Thyroid gland (tissue), 4 donors: ENCODE results near the gene TNFRSF17. TPM values are rescaled to one million over a fixed set of nuclear protein-coding genes. Genes with fewer than 3 reads are reported as not detected.

Experiments
- DNase-seq, 2 donors: peaks; one replicate each; pipeline ENCODE4 v3.0.0-alpha.2; 2019
- H3K27ac ChIP-seq, 3 donors: fragments of 200-600 bp; sonication (generic); 1 replicate in 2 of 3; 2 replicates in 1 of 3; pipeline ENCODE4 v1.5.1; 2016 to 2019; ENCODE audit warnings: mild to moderate bottlenecking in 1 of 3, moderate library complexity in 1 of 3
- H3K27me3 ChIP-seq: fragments of 200-600 bp; sonication (generic); one replicate; pipeline ENCODE4 v1.5.1; 2019
- H3K36me3 ChIP-seq, 2 donors: fragments of 200-600 bp; sonication (generic); one replicate each; pipeline ENCODE4 v1.5.1; 2016 to 2019
- H3K4me1 ChIP-seq, 2 donors: fragments of 200-600 bp; sonication (generic); one replicate each; pipeline ENCODE4 v1.5.1; 2017 to 2019
- H3K4me3 ChIP-seq, 3 donors: fragments of 200-600 bp; sonication (generic); replicated peaks in 1 of 3; 1 replicate in 2 of 3; 2 replicates in 1 of 3; pipeline ENCODE4 v1.5.1; 2016; ENCODE audit warnings: mild to moderate bottlenecking in 1 of 3
- H3K9me3 ChIP-seq: fragments of 200-600 bp; sonication (generic); one replicate; pipeline ENCODE4 v1.5.1; 2017
- POLR2A ChIP-seq, 2 donors: fragments of 450-650 bp; IDR thresholded peaks; one replicate each; pipeline ENCODE4 v1.6.1; 2017; ENCODE audit warnings: antibody characterized with exemption in 2 of 2, mild to moderate bottlenecking in 2 of 2, moderate library complexity in 1 of 2
- WGBS, 2 donors: methylation state at CpG; one replicate each; pipeline ENCODE4 v1.1.5; 2017; 5-methylcytosine and 5-hydroxymethylcytosine counted together
- intact Hi-C: fragments of 100-400 bp; cut with DNase I; formaldehyde crosslinking; loops from one replicate; pipeline ENCODE4 v1.15.1; 2023
- total RNA-seq, 4 donors: library from RNA; depleted of rRNA; stranded (reverse); fragments of >200 nt; gene quantifications; one replicate each; pipeline ENCODE4 v1.2.3, GENCODE V29; 2016
- TF ChIP-seq, protein P1 (sequence below), 6 experiments: fragments of 200-600 bp in 3 of 6; fragments of 450-650 bp in 3 of 6; sonication (generic) in 3 of 6; IDR thresholded peaks; one replicate each; pipeline ENCODE4 v1.5.1; 2016 to 2019; ENCODE audit warnings: antibody characterized with exemption in 6 of 6, mild to moderate bottlenecking in 2 of 6, inconsistent platforms in 1 of 6, moderate library complexity in 1 of 6

TNFRSF17 gene
- total RNA-seq, 4 donors from 2014 or later: 0.67 TPM; not detected in 3

GRCh38 chr16:11990702-11991390 lies 25.8 kb downstream of the TNFRSF17 start:
- Histone ChIP-seq H3K27ac (no peak overlapping the region), H3K36me3 (no peaks in the 10 kb centered on the region), H3K4me1 (peaks cover 5 to 13% of the 10 kb centered on the region in 2 donors), H3K27me3 (no peaks in the 10 kb centered on the region), H3K9me3 (no peaks in the 10 kb centered on the region), H3K4me3 (no peak overlapping the region)
- TF ChIP-seq, protein P1, sequence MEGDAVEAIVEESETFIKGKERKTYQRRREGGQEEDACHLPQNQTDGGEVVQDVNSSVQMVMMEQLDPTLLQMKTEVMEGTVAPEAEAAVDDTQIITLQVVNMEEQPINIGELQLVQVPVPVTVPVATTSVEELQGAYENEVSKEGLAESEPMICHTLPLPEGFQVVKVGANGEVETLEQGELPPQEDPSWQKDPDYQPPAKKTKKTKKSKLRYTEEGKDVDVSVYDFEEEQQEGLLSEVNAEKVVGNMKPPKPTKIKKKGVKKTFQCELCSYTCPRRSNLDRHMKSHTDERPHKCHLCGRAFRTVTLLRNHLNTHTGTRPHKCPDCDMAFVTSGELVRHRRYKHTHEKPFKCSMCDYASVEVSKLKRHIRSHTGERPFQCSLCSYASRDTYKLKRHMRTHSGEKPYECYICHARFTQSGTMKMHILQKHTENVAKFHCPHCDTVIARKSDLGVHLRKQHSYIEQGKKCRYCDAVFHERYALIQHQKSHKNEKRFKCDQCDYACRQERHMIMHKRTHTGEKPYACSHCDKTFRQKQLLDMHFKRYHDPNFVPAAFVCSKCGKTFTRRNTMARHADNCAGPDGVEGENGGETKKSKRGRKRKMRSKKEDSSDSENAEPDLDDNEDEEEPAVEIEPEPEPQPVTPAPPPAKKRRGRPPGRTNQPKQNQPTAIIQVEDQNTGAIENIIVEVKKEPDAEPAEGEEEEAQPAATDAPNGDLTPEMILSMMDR (IDR thresholded peaks at IDR 0.05): no peak
- no peak for TF ChIP-seq POLR2A (IDR thresholded peaks at IDR 0.05)
- no peak for DNase-seq
- 94 to 95% methylated on average over 11 of the region's 11 CpGs for WGBS, 2 donors
- intact Hi-C loops: no loop called here

DNA sequence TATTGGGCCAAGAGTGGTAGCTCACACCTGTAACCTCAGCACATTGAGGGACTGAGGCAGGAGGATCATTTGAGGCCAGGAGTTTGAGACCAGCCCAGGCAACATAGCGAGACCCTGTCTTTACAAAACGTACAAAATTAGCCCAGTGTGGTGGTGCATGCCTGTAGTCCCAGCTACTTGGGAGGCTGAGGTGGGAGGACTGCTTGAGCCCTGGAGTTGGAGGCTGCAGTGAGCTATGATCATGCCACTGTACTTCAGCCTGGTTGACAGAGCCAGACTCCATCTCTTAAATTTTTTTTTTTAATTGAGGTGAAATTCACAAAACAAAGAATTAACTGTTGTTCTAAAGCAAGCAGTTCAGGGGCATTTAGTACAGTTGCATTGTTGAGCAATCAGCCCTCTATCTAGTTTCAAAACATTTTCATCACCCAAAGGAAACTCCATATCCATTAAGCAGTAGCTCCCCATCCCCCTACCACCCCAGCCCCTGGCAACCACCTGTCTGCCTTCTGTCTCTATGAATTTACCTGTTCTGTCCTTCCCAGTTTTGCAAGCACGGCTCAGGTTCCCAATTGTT lies 27.1 kb downstream of the TNFRSF17 start:
- no peak for DNase-seq
- no peaks in the 10 kb centered on the region for H3K36me3 ChIP-seq
- peaks cover 5 to 13% of the 10 kb centered on the region in 2 donors for H3K4me1 ChIP-seq
- intact Hi-C loops: no loop called here
- no peak for TF ChIP-seq POLR2A (IDR thresholded peaks at IDR 0.05)
- TF ChIP-seq, protein P1 (IDR thresholded peaks at IDR 0.05): no peak
- WGBS, 2 donors: 83 to 95% methylated on average over 3 of the region's 3 CpGs
- H3K27ac ChIP-seq: no peak overlapping the region
- H3K4me3 ChIP-seq: no peak overlapping the region
- no peaks in the 10 kb centered on the region for H3K9me3 ChIP-seq
- no peaks in the 10 kb centered on the region for H3K27me3 ChIP-seq

- 93 to 94% methylated on average over 16 of the region's 16 CpGs for WGBS, 2 donors
- intact Hi-C loops: no loop called here
- H3K36me3 ChIP-seq: no peaks in the 10 kb centered on the region
- no peaks in the 10 kb centered on the region for H3K27me3 ChIP-seq
- peaks cover 5 to 13% of the 10 kb centered on the region in 2 donors for H3K4me1 ChIP-seq
- no peak for DNase-seq
- H3K9me3 ChIP-seq: no peaks in the 10 kb centered on the region
- no peak overlapping the region for H3K27ac ChIP-seq
- H3K4me3 ChIP-seq: no peak overlapping the region
- TF ChIP-seq, protein P1 (IDR thresholded peaks at IDR 0.05): no peak
- TF ChIP-seq POLR2A (IDR thresholded peaks at IDR 0.05): no peak
These were observed 27.8 kb downstream of the TNFRSF17 start for GRCh38 chr16:11992586-11993524.

DNA sequence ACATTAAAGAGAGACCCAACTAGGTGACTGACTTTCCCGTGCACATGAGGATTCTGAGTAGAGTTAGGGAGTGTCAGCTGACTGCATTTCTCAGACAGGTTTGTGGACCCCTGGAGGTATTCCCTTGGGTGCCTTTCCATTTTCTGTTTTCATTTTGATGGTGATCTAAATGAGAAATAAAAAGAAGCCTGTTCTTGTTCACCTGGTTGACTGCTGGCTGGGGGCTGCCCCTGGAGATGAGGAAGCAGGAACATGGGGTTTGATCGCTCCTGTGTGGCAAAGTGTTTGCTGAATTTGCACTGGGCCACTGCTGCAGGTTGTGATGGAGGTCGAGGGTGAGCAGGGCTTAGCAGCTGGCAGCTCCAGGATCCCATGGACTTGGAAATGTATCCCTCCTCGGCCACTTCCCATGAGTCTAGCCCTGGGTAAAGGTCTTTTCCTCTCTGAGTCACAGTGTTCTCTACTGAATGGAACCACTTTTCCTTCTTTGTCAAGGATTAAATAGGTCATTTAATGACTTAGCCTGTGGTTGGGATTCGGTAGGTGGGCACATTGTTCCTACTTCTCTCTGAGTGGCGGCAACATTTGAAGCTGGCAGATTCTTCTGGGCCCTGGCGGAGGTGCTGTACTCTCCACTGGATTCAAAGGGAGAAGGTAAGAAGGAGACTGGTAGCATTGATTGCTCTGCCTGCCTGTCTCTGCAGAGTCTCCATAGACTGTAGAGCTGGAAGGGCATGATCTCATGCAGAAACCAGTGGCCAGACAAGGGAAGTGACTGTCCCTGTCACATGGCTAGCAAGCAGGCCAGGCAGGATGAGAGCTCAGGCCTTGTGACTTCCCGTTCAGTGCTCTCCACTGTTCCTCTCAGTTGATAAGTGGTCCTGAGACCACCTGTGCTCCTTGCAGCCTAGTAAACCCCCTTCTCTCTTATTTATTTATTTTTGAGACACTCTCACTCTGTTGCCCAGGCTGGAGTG lies 29.4 kb downstream of the TNFRSF17 start:
- Histone ChIP-seq H3K4me3 (no peak overlapping the region), H3K4me1 (peaks cover 5 to 13% of the 10 kb centered on the region in 2 donors), H3K27ac (peak overlapping the region in 1 of 3 donors; percentile 17), H3K9me3 (no peaks in the 10 kb centered on the region), H3K27me3 (no peaks in the 10 kb centered on the region), H3K36me3 (no peaks in the 10 kb centered on the region)
- TF ChIP-seq, protein P1 (IDR thresholded peaks at IDR 0.05): no peak
- TF ChIP-seq POLR2A (IDR thresholded peaks at IDR 0.05): no peak
- 84 to 89% methylated on average over 7 to 8 of the region's 8 CpGs for WGBS, 2 donors
- intact Hi-C loops: no loop called here
- DNase-seq: no peak
